Smooth muscle cell (in vitro differentiated cells): Measurements from ENCODE around the gene POFUT2. TPM values are rescaled to one million over a fixed set of nuclear protein-coding genes. Genes with fewer than 3 reads are reported as not detected.

Experiments used
- DNase-seq: peaks from one replicate; lab custom pipeline; 2025; ENCODE audit not compliant: unreplicated experiment; lab: John Stamatoyannopoulos, UW
- H2AFZ ChIP-seq: fragments of 200-600 bp; sonication (generic); 2 replicates; pipeline ENCODE4 v1.6.0; 2016; ENCODE audit warnings: antibody characterized with exemption, low read depth, mild to moderate bottlenecking
- H3F3A ChIP-seq: fragments of 200-600 bp; sonication (generic); 2 replicates; pipeline ENCODE4 v1.6.0; 2017; ENCODE audit warnings: antibody characterized with exemption, low read depth
- H3K27ac ChIP-seq: fragments of 200-600 bp; sonication (generic); 2 replicates; pipeline ENCODE4 v1.5.1; 2016; ENCODE audit warnings: low read depth, mild to moderate bottlenecking
- H3K27me3 ChIP-seq: fragments of 200-600 bp; sonication (generic); 2 replicates; pipeline ENCODE4 v1.6.1; 2016; ENCODE audit warnings: low read depth, mild to moderate bottlenecking
- H3K36me3 ChIP-seq: fragments of 200-600 bp; sonication (generic); 2 replicates; pipeline ENCODE4 v1.5.1; 2016; ENCODE audit warnings: low read depth
- H3K4me1 ChIP-seq: fragments of 200-600 bp; sonication (generic); 2 replicates; pipeline ENCODE4 v1.5.1; 2016; ENCODE audit warnings: low read depth
- H3K4me2 ChIP-seq: fragments of 200-600 bp; sonication (generic); 2 replicates; pipeline ENCODE4 v1.6.0; 2016; ENCODE audit warnings: mild to moderate bottlenecking
- H3K4me3 ChIP-seq: fragments of 200-600 bp; sonication (generic); 2 replicates; pipeline ENCODE4 v1.5.1; 2016; ENCODE audit warnings: mild to moderate bottlenecking
- H3K79me2 ChIP-seq: fragments of 200-600 bp; sonication (generic); 2 replicates; pipeline ENCODE4 v1.6.0; 2016; ENCODE audit warnings: low read depth, mild to moderate bottlenecking
- H3K9ac ChIP-seq: fragments of 200-600 bp; sonication (generic); 2 replicates; pipeline ENCODE4 v1.6.0; 2016; ENCODE audit warnings: low read depth
- H3K9me3 ChIP-seq: fragments of 200-600 bp; sonication (generic); replicated peaks from 2 replicates; pipeline ENCODE4 v1.5.1; 2016; ENCODE audit warnings: low read depth
- H4K20me1 ChIP-seq: fragments of 200-600 bp; sonication (generic); 2 replicates; pipeline ENCODE4 v1.6.0; 2016; ENCODE audit warnings: low read depth
- WGBS: methylation state at CpG from one replicate; pipeline ENCODE4 v1.1.7; 2016; ENCODE audit warnings: low lambda C conversion rate; 5-methylcytosine and 5-hydroxymethylcytosine counted together
- polyA plus RNA-seq: library from polyadenylated mRNA; unstranded; fragments of >200 nt; fragmentation: Nextera tagmentation; extraction: Ambion mirVana; gene quantifications from 2 replicates; pipeline ENCODE4 v1.2.1, GENCODE V29; 2016
- total RNA-seq: library from RNA; depleted of rRNA; stranded (reverse); fragments of >200 nt; gene quantifications from 2 replicates; pipeline ENCODE4 v1.2.3, GENCODE V29; 2014
- TF ChIP-seq, protein P1 (sequence below): fragments of 200-600 bp; sonication (generic); IDR thresholded peaks from 2 replicates; pipeline ENCODE4 v1.5.1; 2017; ENCODE audit warnings: borderline replicate concordance, mild to moderate bottlenecking, antibody characterized with exemption; ENCODE audit not compliant: insufficient read depth, poor library complexity, severe bottlenecking

The POFUT2 gene
- total and polyA plus RNA-seq, 2 experiments from 2014 or later, result 32.1 to 70.0 TPM

DNA sequence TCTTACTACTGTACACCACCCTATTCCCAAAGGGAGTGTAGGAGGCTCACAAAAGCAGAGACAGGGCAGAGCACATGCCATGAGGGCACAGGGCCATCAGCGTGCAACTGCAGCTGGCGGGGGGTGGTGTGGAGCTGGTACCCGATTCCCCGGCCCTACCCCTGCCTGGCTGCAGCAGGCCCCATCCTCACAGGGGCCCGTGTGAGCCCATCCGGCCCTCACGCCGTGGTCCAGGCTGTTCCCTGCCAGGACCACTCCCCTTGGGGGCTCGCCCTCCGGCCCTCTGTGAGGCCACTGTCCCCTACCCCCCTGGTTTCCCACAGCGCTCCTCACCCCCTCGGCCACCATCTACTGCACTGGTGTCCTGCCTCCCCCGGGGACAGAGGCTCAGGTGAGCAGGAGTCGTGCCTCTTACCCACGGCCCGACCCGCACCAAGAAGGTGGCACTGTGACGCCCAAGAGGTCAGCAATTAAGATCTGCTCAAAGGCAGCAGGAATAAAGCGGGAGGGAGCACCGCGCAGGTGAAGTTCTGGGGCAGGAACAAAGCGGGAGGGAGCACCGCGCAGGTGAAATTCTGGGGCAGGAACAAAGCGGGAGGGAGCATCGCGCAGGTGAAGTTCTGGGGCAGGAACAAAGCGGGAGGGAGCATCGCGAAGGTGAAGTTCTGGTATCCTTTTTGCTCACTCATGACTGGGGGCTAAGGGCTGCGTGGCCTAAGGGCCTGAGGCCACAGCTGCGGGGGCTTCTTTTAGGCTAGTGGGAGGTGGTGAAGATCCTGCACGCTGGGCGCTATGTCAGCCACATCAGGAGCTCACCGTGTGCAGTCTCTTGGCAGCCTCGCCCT, 3.9 kb downstream of the POFUT2 start:
- Histone ChIP-seq H2AFZ (no peak overlapping the region), H4K20me1 (peaks cover 79% of the 10 kb centered on the region), H3K4me1 (peaks cover 11% of the 10 kb centered on the region), H3K4me3 (no peak overlapping the region), H3K27me3 (no peaks in the 10 kb centered on the region), H3K9me3 (no peaks in the 10 kb centered on the region), H3K36me3 (peaks cover 4% of the 10 kb centered on the region), H3K79me2 (peaks cover 71% of the 10 kb centered on the region), H3F3A (peaks cover under 1% of the 10 kb centered on the region), H3K27ac (no peak overlapping the region), H3K4me2 (no peak overlapping the region), H3K9ac (no peak overlapping the region)
- no peak for DNase-seq
- 97% methylated on average over 33 of the region's 36 CpGs for WGBS
- TF ChIP-seq, protein P1, sequence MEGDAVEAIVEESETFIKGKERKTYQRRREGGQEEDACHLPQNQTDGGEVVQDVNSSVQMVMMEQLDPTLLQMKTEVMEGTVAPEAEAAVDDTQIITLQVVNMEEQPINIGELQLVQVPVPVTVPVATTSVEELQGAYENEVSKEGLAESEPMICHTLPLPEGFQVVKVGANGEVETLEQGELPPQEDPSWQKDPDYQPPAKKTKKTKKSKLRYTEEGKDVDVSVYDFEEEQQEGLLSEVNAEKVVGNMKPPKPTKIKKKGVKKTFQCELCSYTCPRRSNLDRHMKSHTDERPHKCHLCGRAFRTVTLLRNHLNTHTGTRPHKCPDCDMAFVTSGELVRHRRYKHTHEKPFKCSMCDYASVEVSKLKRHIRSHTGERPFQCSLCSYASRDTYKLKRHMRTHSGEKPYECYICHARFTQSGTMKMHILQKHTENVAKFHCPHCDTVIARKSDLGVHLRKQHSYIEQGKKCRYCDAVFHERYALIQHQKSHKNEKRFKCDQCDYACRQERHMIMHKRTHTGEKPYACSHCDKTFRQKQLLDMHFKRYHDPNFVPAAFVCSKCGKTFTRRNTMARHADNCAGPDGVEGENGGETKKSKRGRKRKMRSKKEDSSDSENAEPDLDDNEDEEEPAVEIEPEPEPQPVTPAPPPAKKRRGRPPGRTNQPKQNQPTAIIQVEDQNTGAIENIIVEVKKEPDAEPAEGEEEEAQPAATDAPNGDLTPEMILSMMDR, result no peak

DNA sequence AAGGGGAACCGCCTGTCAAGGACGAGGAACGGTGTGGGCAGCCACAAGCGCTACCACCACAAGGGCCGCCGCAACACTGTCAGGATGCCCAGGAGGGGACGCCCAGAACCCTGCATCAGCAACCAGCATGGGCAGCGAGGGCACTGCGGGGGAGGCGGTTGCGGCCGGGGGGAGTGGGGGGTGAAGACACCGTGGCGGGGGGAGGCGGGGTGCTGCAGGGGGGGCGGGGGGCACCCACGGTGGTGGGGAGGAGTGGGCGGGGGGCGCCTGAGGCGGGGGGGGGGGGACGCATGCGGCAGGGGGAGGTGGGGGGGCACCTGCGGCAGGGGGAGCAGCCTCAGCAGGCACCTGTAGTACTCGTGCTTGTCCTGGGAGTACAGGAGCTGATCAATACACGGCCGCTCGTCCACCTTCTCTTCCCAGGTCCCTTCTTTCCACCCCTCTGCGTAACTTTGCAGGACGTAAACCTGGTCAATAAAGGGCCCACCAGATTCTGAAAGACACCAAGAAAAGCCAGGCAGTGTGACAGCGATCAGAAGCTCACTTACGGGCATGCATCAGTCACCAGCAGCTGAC, 4.6 kb downstream of the POFUT2 start:
- Histone ChIP-seq H3K9me3 (no peaks in the 10 kb centered on the region), H3K27me3 (no peaks in the 10 kb centered on the region), H3K79me2 (peaks cover 71% of the 10 kb centered on the region), H3F3A (no peaks in the 10 kb centered on the region), H3K4me2 (no peak overlapping the region), H3K4me3 (no peak overlapping the region), H3K36me3 (peaks cover 7% of the 10 kb centered on the region), H3K4me1 (peaks cover 7% of the 10 kb centered on the region), H3K27ac (no peak overlapping the region), H3K9ac (no peak overlapping the region), H2AFZ (no peak overlapping the region), H4K20me1 (peaks cover 86% of the 10 kb centered on the region)
- no peak for DNase-seq
- 97% methylated on average over 18 of the region's 31 CpGs for WGBS
- TF ChIP-seq, protein P1, result no peak

DNA sequence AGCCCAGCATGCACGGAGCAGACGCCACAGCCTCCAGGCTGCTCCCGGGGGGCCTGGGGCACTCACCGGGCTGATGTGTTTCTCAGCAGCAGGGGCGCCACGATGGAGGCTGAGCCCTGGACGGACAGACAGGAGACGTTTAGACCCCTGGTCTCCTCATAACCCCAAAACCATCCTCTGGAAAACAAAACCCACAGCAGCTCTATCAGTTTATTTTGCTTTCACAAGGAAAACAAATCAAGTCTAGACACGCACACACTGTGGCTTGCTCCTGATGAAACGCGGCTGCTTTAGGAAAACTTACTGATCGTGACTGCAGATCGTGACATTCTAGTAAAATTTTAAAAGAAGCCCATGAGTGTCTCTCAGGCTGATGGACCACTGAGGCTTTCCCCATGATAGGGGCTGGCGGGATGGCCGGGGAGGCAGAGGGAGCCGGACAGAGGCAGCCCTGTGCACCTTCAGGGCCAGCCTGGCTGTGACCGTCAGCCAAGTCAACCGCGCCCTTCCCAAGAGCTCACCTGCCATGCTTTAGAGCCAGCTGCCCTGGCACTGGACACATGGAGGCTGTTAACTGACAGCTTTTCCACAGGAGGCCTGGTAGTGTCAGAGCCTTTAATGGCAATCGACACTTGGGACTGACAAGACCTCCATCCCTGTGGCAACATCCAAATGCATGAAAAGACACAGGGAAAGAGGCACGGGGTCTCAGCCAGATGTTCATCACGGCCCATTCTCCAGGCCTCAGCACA, 5.2 kb downstream of the POFUT2 start:
- Histone ChIP-seq H3K9me3 (no peaks in the 10 kb centered on the region), H3K27ac (no peak overlapping the region), H3K9ac (no peak overlapping the region), H4K20me1 (peaks cover 88% of the 10 kb centered on the region), H3F3A (no peaks in the 10 kb centered on the region), H3K79me2 (peaks cover 73% of the 10 kb centered on the region), H3K4me3 (no peak overlapping the region), H3K4me2 (no peak overlapping the region), H2AFZ (no peak overlapping the region), H3K36me3 (peaks cover 12% of the 10 kb centered on the region), H3K27me3 (no peaks in the 10 kb centered on the region), H3K4me1 (peaks cover 7% of the 10 kb centered on the region)
- 96% methylated on average over 22 of the region's 22 CpGs for WGBS
- TF ChIP-seq, protein P1, result no peak
- DNase-seq, result no peak
